Parathyroid adenoma (tissue), 2 donors: ENCODE data around the gene SPRY4.

Source experiments
- H2AFZ ChIP-seq: fragments of 300-600 bp; sonication (generic); one replicate; pipeline ENCODE4 v1.7.0; 2017; ENCODE audit warnings: antibody characterized with exemption, mild to moderate bottlenecking
- H3K27ac ChIP-seq: fragments of 300-600 bp; sonication (generic); one replicate; pipeline ENCODE4 v1.7.0; 2017
- H3K27me3 ChIP-seq: fragments of 300-600 bp; sonication (generic); one replicate; pipeline ENCODE4 v1.7.0; 2017; ENCODE audit warnings: low read length; ENCODE audit not compliant: control insufficient read depth, insufficient read depth
- H3K36me3 ChIP-seq: fragments of 300-600 bp; sonication (generic); one replicate; pipeline ENCODE4 v1.7.0; 2017; ENCODE audit warnings: low read length; ENCODE audit not compliant: control insufficient read depth, insufficient read depth
- H3K4me1 ChIP-seq: fragments of 300-600 bp; sonication (generic); one replicate; pipeline ENCODE4 v1.7.0; 2017; ENCODE audit warnings: control low read depth
- H3K4me2 ChIP-seq: fragments of 300-600 bp; sonication (generic); one replicate; pipeline ENCODE4 v1.7.0; 2017; ENCODE audit warnings: low read length
- H3K4me3 ChIP-seq: fragments of 300-600 bp; sonication (generic); one replicate; pipeline ENCODE4 v1.7.0; 2017; ENCODE audit warnings: low read depth, low read length
- H3K79me2 ChIP-seq: fragments of 300-600 bp; sonication (generic); one replicate; pipeline ENCODE4 v1.7.0; 2017; ENCODE audit warnings: control low read depth
- H3K9ac ChIP-seq: fragments of 300-600 bp; sonication (generic); one replicate; pipeline ENCODE4 v1.7.0; 2017; ENCODE audit warnings: mild to moderate bottlenecking
- H3K9me3 ChIP-seq: fragments of 300-600 bp; sonication (generic); one replicate; pipeline ENCODE4 v1.7.0; 2017; ENCODE audit warnings: low read length; ENCODE audit not compliant: control insufficient read depth
- CTCF ChIP-seq: fragments of 300-600 bp; sonication (generic); IDR thresholded peaks from one replicate; pipeline ENCODE4 v1.7.0; 2017; ENCODE audit warnings: antibody characterized with exemption, mild to moderate bottlenecking
- donor health status: primary hyperparathyroidism.

Gene SPRY4

DNA sequence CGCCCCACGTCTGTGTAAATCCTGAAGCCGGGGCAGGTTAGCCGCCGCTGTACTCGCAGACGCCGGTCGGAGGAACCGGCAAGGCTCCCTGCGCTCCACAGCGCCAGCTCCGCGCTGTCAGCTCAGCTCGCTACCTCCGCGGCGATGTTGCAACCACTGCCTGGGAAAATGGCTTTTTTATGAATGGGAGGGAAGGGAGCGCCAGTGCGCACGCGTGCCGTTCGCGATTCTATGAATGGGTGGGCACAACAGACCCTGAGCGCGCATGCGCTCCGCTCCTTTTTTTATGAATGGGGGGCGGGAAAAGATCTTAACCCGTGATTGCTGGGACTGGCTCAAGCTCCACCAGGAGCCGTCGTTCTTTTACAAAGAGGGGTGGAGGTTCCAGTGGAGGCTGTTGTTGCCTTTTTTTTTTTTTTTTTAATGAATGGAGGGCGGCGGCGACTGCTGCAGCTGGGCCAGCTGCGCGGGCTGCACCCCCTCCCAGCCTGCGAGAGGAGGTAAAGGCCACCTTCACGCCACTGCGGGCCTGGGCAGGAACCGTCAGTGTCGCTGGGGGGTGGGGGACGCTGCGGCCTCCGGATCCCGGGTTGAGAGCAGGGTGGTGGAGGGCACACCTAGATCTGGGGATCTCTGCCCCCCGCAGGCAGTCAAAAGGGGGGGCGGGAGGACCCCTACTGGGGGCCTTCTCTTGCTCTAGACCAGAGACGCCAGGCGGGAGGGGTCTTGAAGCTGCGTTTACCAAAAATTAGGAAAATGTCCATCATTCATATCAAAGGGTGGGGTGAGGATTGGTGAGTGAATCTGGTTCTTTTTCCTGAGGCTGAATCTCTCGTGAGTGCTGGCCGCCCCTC lies at the start of gene SPRY4:
SPRY4 (minus strand) TSS at position 151 of the 854 bp plus-strand sequence. CDS start 9,913 bp downstream, outside the sequence.
- Histone ChIP-seq H3K4me2 (peak within 1 kb of the TSS; percentile 82), H2AFZ (peak within 1 kb of the TSS; percentile 98), H3K79me2 (peaks cover 10% of the 10 kb centered on the region), H3K9me3 (no peaks in the 10 kb centered on the region), H3K4me3 (peak within 1 kb of the TSS; percentile 58), H3K27me3 (no peaks in the 10 kb centered on the region), H3K4me1 (peaks cover 10% of the 10 kb centered on the region), H3K9ac (peak within 1 kb of the TSS; percentile 91), H3K27ac (peak within 1 kb of the TSS; percentile 95), H3K36me3 (no peaks in the 10 kb centered on the region)
- TF ChIP-seq CTCF = no peak

- no peaks in the 10 kb centered on the region for H3K36me3 ChIP-seq
- TF ChIP-seq CTCF = no peak
- H3K4me1 ChIP-seq = no peaks in the 10 kb centered on the region
- H3K79me2 ChIP-seq = no peaks in the 10 kb centered on the region
- no peak overlapping the region for H3K27ac ChIP-seq
- no peak overlapping the region for H3K4me3 ChIP-seq
- no peak overlapping the region for H3K9ac ChIP-seq
- no peaks in the 10 kb centered on the region for H3K27me3 ChIP-seq
- no peak overlapping the region for H2AFZ ChIP-seq
- H3K4me2 ChIP-seq = no peak overlapping the region
- no peaks in the 10 kb centered on the region for H3K9me3 ChIP-seq
These were observed 43.7 kb upstream of the SPRY4 start for GRCh38 chr5:142368529-142368928.

DNA sequence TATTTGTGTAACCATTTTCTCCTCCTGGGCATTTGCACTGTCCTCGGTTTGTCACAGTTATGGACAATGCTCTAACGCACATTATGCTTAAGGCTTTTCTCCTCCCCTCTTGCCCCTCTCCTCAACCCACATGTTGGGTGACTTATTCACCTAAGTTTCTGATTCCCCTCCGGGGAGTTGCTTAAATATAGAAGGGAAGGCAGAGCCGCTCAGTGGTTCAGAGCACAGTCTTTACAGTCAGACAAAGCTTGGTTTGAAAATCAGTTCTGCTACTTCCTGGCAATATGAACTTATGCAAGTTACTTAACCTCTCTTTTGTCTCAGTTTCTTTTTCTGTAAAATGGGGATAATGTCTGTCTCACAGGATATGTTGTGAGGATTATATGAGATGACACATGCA lies 41.2 kb upstream of the SPRY4 start:
- Histone ChIP-seq H3K4me1 (no peaks in the 10 kb centered on the region), H3K4me2 (no peak overlapping the region), H3K36me3 (no peaks in the 10 kb centered on the region), H3K9me3 (no peaks in the 10 kb centered on the region), H3K9ac (no peak overlapping the region), H3K27me3 (no peaks in the 10 kb centered on the region), H2AFZ (no peak overlapping the region), H3K4me3 (no peak overlapping the region), H3K27ac (no peak overlapping the region), H3K79me2 (no peaks in the 10 kb centered on the region)
- no peak for TF ChIP-seq CTCF

DNA sequence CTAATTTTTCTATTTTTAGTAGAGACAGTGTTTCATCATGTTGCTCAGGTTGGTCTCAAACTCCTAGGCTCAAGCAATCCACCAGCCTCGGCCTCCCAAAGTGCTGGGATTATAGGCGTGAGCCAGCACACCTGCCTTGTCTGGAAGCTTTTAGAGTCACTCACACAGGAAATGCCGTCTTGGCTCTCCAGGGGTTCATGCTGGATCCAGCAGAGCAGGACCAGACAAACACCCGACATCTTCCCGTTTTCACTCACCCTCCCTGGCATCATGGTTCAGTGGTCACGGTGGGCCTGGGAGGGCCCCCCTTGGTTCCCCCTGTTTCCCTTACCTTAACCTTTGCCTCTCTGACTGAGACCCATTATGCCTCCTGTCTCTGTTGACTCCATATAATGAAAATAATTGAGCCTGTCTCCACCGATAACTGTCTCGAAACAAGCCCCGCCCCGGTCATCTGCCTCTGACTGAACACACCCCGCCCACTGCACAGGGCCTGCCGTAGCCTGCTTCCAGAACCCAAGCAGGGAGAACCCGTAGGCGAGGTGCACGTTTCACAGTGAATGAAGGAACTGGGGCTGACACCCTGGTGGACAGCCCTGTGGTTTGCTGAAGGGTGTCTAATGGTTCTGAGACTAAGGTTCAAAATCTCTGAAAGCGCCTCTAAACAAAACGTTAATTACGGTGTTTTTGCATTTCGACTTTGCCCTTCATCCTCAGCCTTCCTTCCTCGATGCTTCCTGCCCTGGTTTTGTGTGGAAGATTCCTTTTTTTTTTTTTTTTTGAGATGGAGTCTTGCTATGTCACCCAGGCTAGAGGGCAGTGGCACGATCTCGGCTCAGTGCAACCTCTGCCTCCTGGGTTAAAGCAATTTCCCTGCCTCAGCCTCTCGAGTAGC lies 39.7 kb upstream of the SPRY4 start:
- Histone ChIP-seq H3K9ac (no peak overlapping the region), H3K27me3 (no peaks in the 10 kb centered on the region), H3K9me3 (no peaks in the 10 kb centered on the region), H2AFZ (no peak overlapping the region), H3K79me2 (no peaks in the 10 kb centered on the region), H3K4me3 (no peak overlapping the region), H3K4me2 (no peak overlapping the region), H3K36me3 (no peaks in the 10 kb centered on the region), H3K27ac (no peak overlapping the region), H3K4me1 (no peaks in the 10 kb centered on the region)
- TF ChIP-seq CTCF = no peak
